HEK293T (cell line): ENCODE data around the gene PCGF3.
A peak's percentile ranks its signal among the peaks of the same experiment; 100 is the strongest.

Source experiments
- CTCF ChIA-PET: fragments of 350-600 bp; formaldehyde crosslinking; extraction: SDS; loops from one replicate; lab custom pipeline; 2021; ENCODE audit warnings: antibody characterized with exemption, inconsistent platforms; lab: Yijun Ruan, JAX
- POLR2A ChIA-PET: fragments of 350-600 bp; formaldehyde crosslinking; extraction: SDS; loops from one replicate; lab custom pipeline; 2020; ENCODE audit warnings: antibody characterized with exemption, inconsistent platforms; lab: Yijun Ruan, JAX
- DNase-seq: peaks from one replicate; pipeline ENCODE4 v3.0.0; 2012; ENCODE audit warnings: mixed read lengths; ENCODE audit errors: extremely low spot score
- ARNT ChIP-seq: fragments of 450-650 bp; IDR thresholded peaks from 2 replicates; pipeline ENCODE4 v1.6.1; 2017; ENCODE audit warnings: mild to moderate bottlenecking
- BHLHE40 ChIP-seq: fragments of 450-650 bp; IDR thresholded peaks from 2 replicates; pipeline ENCODE4 v1.6.1; 2016; ENCODE audit warnings: mild to moderate bottlenecking, moderate library complexity, borderline replicate concordance
- CTBP1 ChIP-seq: fragments of 450-650 bp; IDR thresholded peaks from 2 replicates; pipeline ENCODE4 v1.6.1; 2016; ENCODE audit warnings: borderline replicate concordance
- ELF4 ChIP-seq: fragments of 450-650 bp; IDR thresholded peaks from 2 replicates; pipeline ENCODE4 v1.6.1; 2017; ENCODE audit warnings: antibody characterized with exemption
- FOXA1 ChIP-seq: fragments of 450-650 bp; IDR thresholded peaks from 2 replicates; pipeline ENCODE4 v1.6.1; 2016; ENCODE audit warnings: mild to moderate bottlenecking
- FOXK2 ChIP-seq: fragments of 450-650 bp; IDR thresholded peaks from 2 replicates; pipeline ENCODE4 v1.6.1; 2016; ENCODE audit warnings: mild to moderate bottlenecking
- FOXM1 ChIP-seq: fragments of 450-650 bp; IDR thresholded peaks from 2 replicates; pipeline ENCODE4 v1.6.1; 2017; ENCODE audit warnings: mild to moderate bottlenecking, borderline replicate concordance
- HDGF ChIP-seq: fragments of 450-650 bp; IDR thresholded peaks from 2 replicates; pipeline ENCODE4 v1.6.1; 2017; ENCODE audit warnings: antibody characterized with exemption, borderline replicate concordance
- L3MBTL2 ChIP-seq: fragments of 450-650 bp; conservative IDR thresholded peaks from 2 replicates; pipeline ENCODE4 v1.6.1; 2016; ENCODE audit warnings: mild to moderate bottlenecking
- LEF1 ChIP-seq: fragments of 450-650 bp; IDR thresholded peaks from 2 replicates; pipeline ENCODE4 v1.6.1; 2017; ENCODE audit warnings: mild to moderate bottlenecking, borderline replicate concordance
- NFRKB ChIP-seq: fragments of 450-650 bp; IDR thresholded peaks from 2 replicates; pipeline ENCODE4 v1.6.1; 2016; ENCODE audit warnings: mild to moderate bottlenecking, moderate library complexity
- PKNOX1 ChIP-seq: fragments of 450-650 bp; IDR thresholded peaks from 2 replicates; pipeline ENCODE4 v1.6.1; 2016
- SP1 ChIP-seq: fragments of 450-650 bp; IDR thresholded peaks from 2 replicates; pipeline ENCODE4 v1.6.1; 2017
- SUZ12 ChIP-seq: fragments of 450-650 bp; IDR thresholded peaks from 2 replicates; pipeline ENCODE4 v1.6.1; 2016; ENCODE audit warnings: mild to moderate bottlenecking
- TARDBP ChIP-seq: fragments of 450-650 bp; IDR thresholded peaks from 2 replicates; pipeline ENCODE4 v1.6.1; 2016
- ZNF384 ChIP-seq: fragments of 450-650 bp; IDR thresholded peaks from 2 replicates; pipeline ENCODE4 v1.6.1; 2016

The PCGF3 gene

DNA sequence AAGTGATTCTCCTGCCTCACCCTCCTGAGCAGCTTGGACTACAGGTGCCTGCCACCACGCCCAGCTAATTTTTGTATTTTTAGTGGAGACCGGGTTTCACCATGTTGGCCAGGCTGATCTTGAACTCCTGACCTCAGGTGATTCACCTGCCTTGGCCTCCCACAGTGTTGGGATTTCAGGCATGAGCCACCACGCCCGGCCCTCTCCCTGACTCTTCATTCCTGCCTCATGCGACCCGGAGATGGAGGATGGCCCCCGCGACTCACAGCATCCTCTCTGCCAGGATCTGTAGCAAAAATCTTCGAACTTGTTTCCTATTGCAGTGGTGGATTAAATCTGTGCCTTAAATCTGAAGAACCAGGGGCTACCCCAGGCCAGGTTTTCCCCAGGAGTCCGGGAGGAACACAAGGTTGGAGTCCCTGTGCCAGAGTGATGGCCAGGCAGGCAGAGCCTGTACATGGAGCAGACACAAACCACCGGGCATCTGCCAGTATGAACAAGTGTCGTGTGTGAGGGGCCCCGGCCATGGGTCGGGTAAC, 108.7 kb downstream of the PCGF3 start:
- TF ChIP-seq CTBP1: no peak
- TF ChIP-seq ARNT: no peak
- no peak for TF ChIP-seq FOXK2
- no peak for TF ChIP-seq SUZ12
- TF ChIP-seq HDGF: no peak
- TF ChIP-seq ELF4: no peak
- TF ChIP-seq SP1: no peak
- TF ChIP-seq FOXA1: no peak
- no peak for TF ChIP-seq LEF1
- no peak for TF ChIP-seq TARDBP
- TF ChIP-seq BHLHE40: no peak
- TF ChIP-seq ZNF384: no peak
- no peak for TF ChIP-seq FOXM1
- TF ChIP-seq PKNOX1: no peak
- no peak for TF ChIP-seq NFRKB
- TF ChIP-seq L3MBTL2: no peak
- DNase-seq: no peak
- ChIA-PET POLR2A (interaction anchor here (0.6 to 1.0 kb wide), 2 partner anchors 12 to 259 kb away, joined by 3 read pairs; partner anchors contain the start of gene CPLX1), CTCF (no interaction called here)

DNA sequence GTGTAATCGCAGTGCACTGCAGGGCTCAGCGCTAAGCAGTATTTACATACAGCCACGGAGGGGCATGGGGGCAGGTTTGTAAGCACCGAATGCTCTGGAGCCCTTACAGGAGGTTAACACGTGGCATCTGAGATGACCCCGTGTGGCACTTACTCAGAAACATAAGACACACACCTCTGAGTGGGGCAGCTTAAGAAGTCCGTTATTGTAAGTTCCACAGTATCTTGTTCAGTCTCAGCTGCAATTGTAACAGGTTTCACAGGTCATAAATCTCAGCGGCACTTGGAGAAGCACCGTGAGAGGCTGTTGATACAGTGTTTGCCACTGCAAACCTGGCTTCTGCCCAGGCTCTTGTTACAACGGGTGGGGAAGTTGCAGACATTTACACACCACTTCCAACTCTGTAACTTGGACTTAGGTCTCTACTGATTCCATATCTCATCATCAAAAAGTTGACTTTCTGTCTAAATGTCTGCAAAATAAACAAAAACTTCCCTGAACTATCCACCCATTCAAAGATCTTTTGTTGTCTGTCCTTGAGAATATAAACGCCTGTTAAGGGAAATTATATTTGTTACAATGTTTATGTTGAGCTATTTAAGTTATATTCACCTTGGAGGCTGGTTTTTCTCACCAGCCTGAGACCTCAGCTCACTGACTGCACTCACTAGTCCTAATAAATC, 110.0 kb downstream of the PCGF3 start:
- ChIA-PET POLR2A (interaction anchor here (1.0 kb wide), 1 partner anchor 34 kb away, joined by 3 read pairs; no protein-coding TSS in a partner anchor), CTCF (interaction anchor here (0.6 kb wide), 1 partner anchor 62 kb away, joined by 5 read pairs; no protein-coding TSS in a partner anchor)
- peak; percentile 44 for DNase-seq
- TF ChIP-seq CTBP1 (no peak), L3MBTL2 (no peak), LEF1 (no peak), BHLHE40 (no peak), ELF4 (no peak), HDGF (no peak), FOXA1 (no peak), ZNF384 (peak; percentile 34; the same call in 1 of the 2 replicates), ARNT (no peak), TARDBP (no peak), NFRKB (no peak), PKNOX1 (peak; percentile 62; the same call in 1 of the 2 replicates)

GRCh38 chr4:818106-818921, 112.7 kb downstream of the PCGF3 start:
- TF ChIP-seq PKNOX1: no peak
- TF ChIP-seq NFRKB: no peak
- TF ChIP-seq HDGF: no peak
- no peak for TF ChIP-seq ZNF384
- no peak for TF ChIP-seq FOXA1
- no peak for TF ChIP-seq ELF4
- TF ChIP-seq LEF1: no peak
- no peak for TF ChIP-seq CTBP1
- DNase-seq: no peak
- ChIA-PET POLR2A (no interaction called here), CTCF (interaction anchor here (0.9 kb wide), 1 partner anchor 11 kb away, joined by 3 read pairs; no protein-coding TSS in a partner anchor)

- ChIA-PET POLR2A (no interaction called here), CTCF (no interaction called here)
- TF ChIP-seq NFRKB: no peak
- TF ChIP-seq ZNF384: no peak
- no peak for TF ChIP-seq SP1
- no peak for TF ChIP-seq LEF1
- TF ChIP-seq FOXK2: no peak
- TF ChIP-seq TARDBP: no peak
- TF ChIP-seq ARNT: no peak
- no peak for TF ChIP-seq SUZ12
- no peak for TF ChIP-seq ELF4
- no peak for TF ChIP-seq FOXM1
- no peak for TF ChIP-seq PKNOX1
- no peak for TF ChIP-seq L3MBTL2
- DNase-seq: no peak
Observed at GRCh38 chr4:819401-820229, 114.0 kb downstream of the PCGF3 start.
